NOMO-1 treated with DMSO at 0.1 percent for 48 hours (cell line): ENCODE data around the gene PLBD2.

Experiments used
- DNase-seq: peaks from one replicate; lab custom pipeline; 2025; ENCODE audit not compliant: unreplicated experiment; lab: John Stamatoyannopoulos, UW

The PLBD2 gene

GRCh38 chr12:113414519-113415038 is 56.2 kb downstream of the PLBD2 start:
- no peak for DNase-seq

GRCh38 chr12:113416091-113416754 is 57.8 kb downstream of the PLBD2 start:
- peak; percentile 89 for DNase-seq

GRCh38 chr12:113418213-113418879 is 60.0 kb downstream of the PLBD2 start:
- DNase-seq = no peak

GRCh38 chr12:113420996-113421595 is 62.7 kb downstream of the PLBD2 start:
- DNase-seq = no peak

- peak; percentile 99 for DNase-seq
Measured at GRCh38 chr12:113422030-113422885, 63.9 kb downstream of the PLBD2 start, which contains the start of gene SDSL. Gene SDSL (plus strand): TSS chr12:113422380. CDS start chr12:113427983, 5,603 bp downstream.

- no peak for DNase-seq
Measured at GRCh38 chr12:113422886-113423669, 64.7 kb downstream of the PLBD2 start.

- no peak for DNase-seq
Measured at GRCh38 chr12:113424456-113424855, 66.1 kb downstream of the PLBD2 start.

- peak; percentile 53 for DNase-seq
Measured at GRCh38 chr12:113424915-113425823, 66.8 kb downstream of the PLBD2 start.

GRCh38 chr12:113425960-113426453 is 67.6 kb downstream of the PLBD2 start:
- DNase-seq = no peak

GRCh38 chr12:113427882-113428281 is 69.5 kb downstream of the PLBD2 start:
- DNase-seq = no peak

GRCh38 chr12:113428482-113428881 is 70.1 kb downstream of the PLBD2 start:
- DNase-seq = no peak

GRCh38 chr12:113432986-113433385 is 74.6 kb downstream of the PLBD2 start:
- DNase-seq = no peak

GRCh38 chr12:113435367-113435766 is 77.0 kb downstream of the PLBD2 start:
- DNase-seq = no peak

- no peak for DNase-seq
Measured at GRCh38 chr12:113436586-113436985, 78.2 kb downstream of the PLBD2 start.

- DNase-seq = no peak
Measured at GRCh38 chr12:113436993-113437728, 78.8 kb downstream of the PLBD2 start.

GRCh38 chr12:113437729-113438100 is 79.3 kb downstream of the PLBD2 start:
- DNase-seq = no peak

GRCh38 chr12:113438523-113439300 is 80.3 kb downstream of the PLBD2 start:
- no peak for DNase-seq

- no peak for DNase-seq
Measured at GRCh38 chr12:113439301-113439597, 80.9 kb downstream of the PLBD2 start.
